ENCODE results near the gene SVEP1. TPM values are rescaled to one million over a fixed set of nuclear protein-coding genes. Genes with fewer than 3 reads are reported as not detected.
"Not testable (repeated sequence)": the region's sequence is repeated elsewhere in the genome, so short reads cannot be mapped to it uniquely, and the experiment has no call there.

Gene SVEP1
- total RNA-seq, 2 donors from 2014 or later, result 0.11 to 0.13 TPM

DNA sequence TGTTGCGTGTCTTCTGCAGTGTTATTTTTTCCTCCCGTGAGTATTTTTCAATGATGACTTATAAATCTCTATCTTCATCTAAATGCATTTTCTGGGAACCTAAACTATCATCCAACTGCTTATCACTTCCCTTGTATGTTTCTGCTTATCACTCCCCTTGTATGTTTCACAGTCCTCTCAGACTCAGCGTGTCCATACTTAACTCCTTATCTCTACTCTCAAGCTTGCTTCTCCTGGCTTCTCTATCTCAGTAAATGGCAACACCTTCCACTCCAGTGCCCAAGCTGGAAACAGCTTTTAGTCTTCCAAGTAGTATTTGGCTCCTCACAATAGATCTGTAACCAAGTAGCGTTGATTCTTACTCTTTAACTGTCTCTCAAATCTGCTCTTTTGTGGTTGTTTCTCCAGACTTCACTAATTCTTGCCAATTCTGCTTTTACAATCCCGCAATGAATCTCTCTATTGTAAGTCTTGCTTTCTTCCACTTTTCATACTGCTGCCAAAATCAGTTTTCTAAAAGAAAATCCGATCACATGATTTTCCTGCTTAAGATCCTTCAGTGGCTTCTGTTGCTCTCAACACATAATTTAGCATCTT is 208.0 kb downstream of the SVEP1 start:
- Mint-ChIP-seq H3K9me3 (no peaks in the 10 kb centered on the region), H3K4me1 (no peaks in the 10 kb centered on the region), H3K27ac (no peak overlapping the region), H3K36me3 (ENCODE audit: low read depth) (no peaks in the 10 kb centered on the region), H3K27me3 (no peaks in the 10 kb centered on the region), H3K4me3 (no peak overlapping the region)
- ATAC-seq (replicated peaks), result no peak

DNA sequence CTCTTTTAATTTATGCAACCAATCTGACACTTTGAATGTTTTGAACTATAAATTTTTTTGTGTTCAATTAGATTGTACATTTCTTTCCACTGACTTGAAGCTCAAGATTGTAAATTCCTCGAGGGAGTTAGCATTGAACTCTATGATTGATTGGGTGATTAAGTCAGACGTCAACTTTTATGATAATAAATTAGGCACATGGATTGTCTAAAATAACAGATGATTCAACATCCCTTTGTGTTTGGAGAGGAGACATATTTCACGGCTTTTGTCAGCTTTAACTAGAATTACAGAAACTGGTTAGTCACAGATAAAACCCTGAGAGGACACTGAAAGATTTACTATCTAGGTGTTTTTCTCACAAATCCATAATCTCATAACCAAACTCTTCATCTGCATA is 209.2 kb downstream of the SVEP1 start:
- H3K9me3 Mint-ChIP-seq, result no peaks in the 10 kb centered on the region
- H3K36me3 Mint-ChIP-seq (ENCODE audit: low read depth), result no peaks in the 10 kb centered on the region

DNA sequence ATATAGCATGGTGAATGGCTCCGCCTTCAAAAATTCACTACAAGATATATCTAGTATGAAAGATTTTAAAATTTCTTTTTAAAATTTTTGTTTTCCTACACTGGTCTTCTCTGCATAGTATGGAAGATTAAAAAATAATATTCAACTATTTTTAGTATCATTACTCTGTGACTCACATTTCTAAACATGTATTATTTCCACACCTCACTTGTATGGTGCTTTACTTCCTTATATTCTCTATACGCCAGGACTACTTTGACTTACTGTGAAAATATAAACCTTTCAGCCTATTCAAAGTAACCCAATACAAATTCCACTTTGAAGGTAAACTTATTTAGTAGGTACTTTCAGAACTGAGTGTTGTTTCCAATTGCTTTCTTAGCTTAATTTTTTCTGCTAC is 215.1 kb downstream of the SVEP1 start:
- ATAC-seq (replicated peaks), result no peak
- Mint-ChIP-seq H3K27ac (no peak overlapping the region), H3K36me3 (ENCODE audit: low read depth) (no peaks in the 10 kb centered on the region), H3K4me3 (no peak overlapping the region), H3K4me1 (no peaks in the 10 kb centered on the region), H3K9me3 (no peaks in the 10 kb centered on the region), H3K27me3 (peaks cover 11% of the 10 kb centered on the region)

More for the DNA sequence above, 209.2 kb downstream of the SVEP1 start:
- peaks cover under 1% of the 10 kb centered on the region for H3K27me3 Mint-ChIP-seq
- no peaks in the 10 kb centered on the region for H3K4me1 Mint-ChIP-seq
- no peak overlapping the region for H3K4me3 Mint-ChIP-seq
- ATAC-seq (replicated peaks), result no peak
- H3K27ac Mint-ChIP-seq, result no peak overlapping the region

DNA sequence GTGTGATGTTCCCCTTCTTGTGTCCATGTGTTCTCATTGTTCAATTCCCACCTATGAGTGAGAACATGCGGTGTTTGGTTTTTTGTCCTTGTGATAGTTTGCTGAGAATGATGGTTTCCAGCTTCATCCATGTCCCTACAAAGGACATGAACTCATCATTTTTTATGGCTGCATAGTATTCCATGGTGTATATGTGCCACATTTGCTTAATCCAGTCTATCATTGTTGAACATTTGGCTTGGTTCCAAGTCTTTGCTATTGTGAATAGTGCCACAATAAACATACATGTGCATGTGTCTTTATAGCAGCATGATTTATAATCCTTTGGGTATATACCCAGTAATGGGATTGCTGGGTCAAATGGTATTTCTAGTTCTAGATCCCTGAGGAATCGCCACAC is 220.5 kb downstream of the SVEP1 start:
- not testable (repeated sequence) for H3K9me3 Mint-ChIP-seq; H3K27me3 Mint-ChIP-seq; H3K36me3 Mint-ChIP-seq (ENCODE audit: low read depth); H3K4me1 Mint-ChIP-seq; ATAC-seq (replicated peaks); H3K27ac Mint-ChIP-seq; H3K4me3 Mint-ChIP-seq

DNA sequence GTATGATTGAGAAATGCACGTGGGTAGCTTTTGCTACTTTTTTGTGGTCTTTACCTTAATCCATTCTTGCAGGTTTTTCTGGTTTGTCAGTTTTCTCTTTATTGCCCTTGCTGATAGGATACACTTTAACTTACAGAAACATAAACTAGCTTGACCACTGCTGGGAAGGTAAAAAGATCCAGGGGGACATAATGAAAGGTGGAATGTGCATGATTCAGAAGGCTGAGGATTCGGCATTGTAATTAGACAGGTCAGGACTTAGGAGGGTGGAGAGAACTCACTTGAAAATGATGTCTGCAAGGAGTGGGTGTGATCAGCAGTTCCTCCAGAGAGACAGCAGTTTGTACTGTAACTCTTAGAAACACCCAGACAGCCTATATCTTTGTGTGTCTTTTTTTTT is 222.0 kb downstream of the SVEP1 start:
- Mint-ChIP-seq H3K27me3 (peaks cover 3% of the 10 kb centered on the region), H3K36me3 (ENCODE audit: low read depth) (no peaks in the 10 kb centered on the region), H3K27ac (no peak overlapping the region), H3K4me3 (no peak overlapping the region), H3K9me3 (no peaks in the 10 kb centered on the region), H3K4me1 (peaks cover 3% of the 10 kb centered on the region)
- no peak for ATAC-seq (replicated peaks)

DNA sequence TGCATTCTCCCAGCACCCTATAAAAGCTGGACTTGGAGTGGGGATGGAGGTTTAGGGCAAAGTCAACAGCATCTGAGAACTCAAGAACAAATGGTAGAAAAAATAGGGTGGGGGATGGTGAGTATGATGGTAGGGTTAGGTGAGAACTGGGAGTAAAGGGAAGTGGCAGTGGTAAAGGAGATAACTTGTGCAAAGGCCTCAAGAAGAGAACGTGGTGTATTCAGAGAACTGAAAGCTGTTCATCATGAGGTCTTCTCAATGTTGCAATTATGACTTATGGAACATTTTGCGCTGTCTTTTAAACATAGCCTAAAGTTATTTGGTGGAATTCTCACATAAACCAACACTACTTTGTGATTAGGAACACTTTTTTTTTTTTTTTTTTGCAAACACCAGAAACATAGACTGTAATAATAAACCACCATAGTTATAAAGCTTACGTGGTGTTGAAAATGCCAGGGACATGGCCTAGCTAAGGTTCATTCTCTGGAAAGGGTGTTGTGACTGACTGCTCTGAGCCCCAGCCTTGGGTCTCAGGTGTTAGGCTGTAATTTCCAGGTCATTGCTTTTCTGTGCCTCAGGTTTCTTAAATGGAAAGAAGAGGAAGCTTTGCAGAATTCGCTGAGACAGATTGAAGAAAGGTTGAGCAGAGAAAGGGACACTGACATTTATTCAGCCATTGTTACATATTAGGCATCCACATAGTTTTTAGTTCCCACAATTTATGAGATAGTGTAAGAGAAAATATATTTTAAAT is 222.7 kb downstream of the SVEP1 start:
- H3K27me3 Mint-ChIP-seq, result peaks cover 3% of the 10 kb centered on the region
- no peak overlapping the region for H3K27ac Mint-ChIP-seq
- no peak for ATAC-seq (replicated peaks)
- no peaks in the 10 kb centered on the region for H3K9me3 Mint-ChIP-seq
- no peaks in the 10 kb centered on the region for H3K36me3 Mint-ChIP-seq (ENCODE audit: low read depth)
- H3K4me3 Mint-ChIP-seq, result no peak overlapping the region
- peaks cover 3% of the 10 kb centered on the region for H3K4me1 Mint-ChIP-seq

DNA sequence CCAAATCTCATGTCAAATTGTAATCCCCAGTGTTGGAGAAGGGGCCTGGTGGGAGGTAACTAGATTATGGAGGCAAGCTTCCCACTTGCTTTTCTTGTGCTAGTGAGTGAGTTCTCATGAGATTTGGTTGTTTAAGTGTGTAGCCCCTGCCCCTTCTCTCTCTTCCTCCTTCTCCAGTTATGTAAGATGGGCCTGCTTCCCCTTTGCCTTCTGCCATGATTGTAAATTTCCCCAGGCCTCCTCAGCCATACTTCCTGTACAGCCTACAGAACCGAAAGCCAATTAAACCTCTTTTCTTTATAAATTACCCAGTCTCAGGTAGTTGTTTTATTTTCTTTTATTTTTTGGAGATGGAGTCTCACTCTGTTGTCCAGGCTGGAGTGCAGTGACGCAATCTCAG is 223.6 kb downstream of the SVEP1 start:
- no peak overlapping the region for H3K4me3 Mint-ChIP-seq
- H3K27ac Mint-ChIP-seq, result no peak overlapping the region
- peaks cover 2% of the 10 kb centered on the region for H3K27me3 Mint-ChIP-seq
- ATAC-seq (replicated peaks), result no peak
- H3K4me1 Mint-ChIP-seq, result peaks cover 7% of the 10 kb centered on the region
- no peaks in the 10 kb centered on the region for H3K36me3 Mint-ChIP-seq (ENCODE audit: low read depth)
- no peaks in the 10 kb centered on the region for H3K9me3 Mint-ChIP-seq

DNA sequence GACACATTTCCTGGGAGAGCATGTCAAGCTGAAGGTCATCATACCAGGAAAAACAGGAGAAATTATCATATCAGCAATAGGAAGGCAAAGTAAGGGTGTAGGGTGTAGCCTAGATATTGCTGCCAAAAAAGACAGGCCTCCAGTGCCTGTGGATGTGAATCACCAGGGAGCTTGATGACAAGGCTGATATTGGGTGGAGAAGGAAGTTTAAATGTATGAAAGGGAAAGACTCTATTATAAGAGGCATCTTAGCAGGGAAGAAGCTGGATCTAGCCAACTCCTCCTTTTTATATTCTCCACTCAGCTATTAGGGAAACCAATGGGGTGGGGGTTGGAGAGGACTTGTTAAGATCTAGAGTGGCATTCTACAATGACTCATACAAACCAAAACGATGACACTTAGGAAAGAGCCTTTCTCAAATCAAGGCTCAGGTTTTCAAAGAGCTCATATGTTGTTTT is 228.5 kb downstream of the SVEP1 start:
- Mint-ChIP-seq H3K4me1 (peaks cover 8% of the 10 kb centered on the region), H3K36me3 (ENCODE audit: low read depth) (no peaks in the 10 kb centered on the region), H3K4me3 (no peak overlapping the region), H3K27ac (no peak overlapping the region), H3K27me3 (peaks cover 5% of the 10 kb centered on the region), H3K9me3 (no peaks in the 10 kb centered on the region)
- ATAC-seq (replicated peaks), result peak; percentile 80

DNA sequence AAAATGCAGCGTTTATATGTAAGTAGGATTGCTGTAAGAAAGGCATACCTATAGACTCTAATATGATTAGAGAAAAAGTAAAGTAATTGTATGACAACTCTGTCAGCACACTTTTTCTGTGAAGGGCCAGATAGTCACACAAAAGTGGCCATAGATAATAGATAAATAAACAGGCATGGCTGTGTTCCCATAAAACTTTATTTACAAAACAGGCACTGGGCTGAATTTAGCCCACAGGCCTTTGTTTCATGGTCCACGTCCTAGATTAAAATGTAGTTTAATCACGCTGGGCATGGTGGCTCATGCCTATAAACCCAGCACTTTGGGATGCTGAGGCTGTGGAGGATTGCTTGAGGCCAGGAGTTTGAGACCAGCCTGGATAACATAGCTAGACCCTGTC is 233.2 kb downstream of the SVEP1 start:
- no peak overlapping the region for H3K4me3 Mint-ChIP-seq
- H3K27ac Mint-ChIP-seq, result no peak overlapping the region
- no peaks in the 10 kb centered on the region for H3K9me3 Mint-ChIP-seq
- no peak for ATAC-seq (replicated peaks)
- H3K27me3 Mint-ChIP-seq, result peaks cover 7% of the 10 kb centered on the region
- H3K36me3 Mint-ChIP-seq (ENCODE audit: low read depth), result no peaks in the 10 kb centered on the region
- H3K4me1 Mint-ChIP-seq, result peaks cover 5% of the 10 kb centered on the region

DNA sequence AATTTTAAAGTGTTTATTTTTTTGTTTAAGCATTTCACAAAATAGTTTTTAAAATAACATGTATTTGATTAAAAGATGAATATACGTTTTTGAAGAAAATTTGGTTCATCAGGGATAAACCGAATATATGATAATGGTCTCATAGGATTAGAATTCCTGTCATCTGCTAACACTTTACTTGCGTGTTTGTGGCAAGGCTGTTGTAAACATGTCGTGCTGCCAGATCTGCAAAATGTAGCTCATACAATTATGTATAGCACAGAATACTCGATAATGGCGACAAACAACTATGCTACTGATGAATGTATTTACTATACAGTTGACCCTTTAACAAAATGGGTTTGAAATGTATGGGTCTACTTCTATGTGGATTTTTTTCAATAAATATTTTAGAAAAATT is 234.7 kb downstream of the SVEP1 start:
- H3K27ac Mint-ChIP-seq, result no peak overlapping the region
- ATAC-seq (replicated peaks), result no peak
- no peaks in the 10 kb centered on the region for H3K9me3 Mint-ChIP-seq
- no peaks in the 10 kb centered on the region for H3K4me1 Mint-ChIP-seq
- peaks cover 2% of the 10 kb centered on the region for H3K27me3 Mint-ChIP-seq
- H3K4me3 Mint-ChIP-seq, result no peak overlapping the region
- H3K36me3 Mint-ChIP-seq (ENCODE audit: low read depth), result no peaks in the 10 kb centered on the region

DNA sequence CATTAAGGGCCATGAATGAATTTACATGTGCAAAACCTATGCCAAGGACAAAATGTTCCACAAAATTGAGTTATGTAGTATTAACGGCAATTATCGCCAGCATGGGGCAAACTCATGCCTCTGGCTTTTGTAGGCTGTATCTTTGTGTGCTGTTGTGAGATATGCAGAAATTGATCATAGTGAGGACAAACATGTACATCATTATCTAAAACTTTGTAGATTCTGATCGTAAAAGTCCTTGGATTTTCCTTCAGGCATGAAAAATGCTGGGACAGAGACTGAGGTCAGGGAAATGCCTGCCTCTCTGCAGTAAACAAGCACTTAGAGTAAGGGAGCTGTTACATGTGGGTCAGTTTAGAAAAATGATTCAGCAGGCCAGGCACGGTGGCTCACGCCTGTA is 236.0 kb downstream of the SVEP1 start:
- Mint-ChIP-seq H3K27ac (no peak overlapping the region), H3K36me3 (ENCODE audit: low read depth) (no peaks in the 10 kb centered on the region), H3K4me3 (no peak overlapping the region), H3K9me3 (no peaks in the 10 kb centered on the region), H3K27me3 (peaks cover 2% of the 10 kb centered on the region), H3K4me1 (no peaks in the 10 kb centered on the region)
- ATAC-seq (replicated peaks), result no peak

DNA sequence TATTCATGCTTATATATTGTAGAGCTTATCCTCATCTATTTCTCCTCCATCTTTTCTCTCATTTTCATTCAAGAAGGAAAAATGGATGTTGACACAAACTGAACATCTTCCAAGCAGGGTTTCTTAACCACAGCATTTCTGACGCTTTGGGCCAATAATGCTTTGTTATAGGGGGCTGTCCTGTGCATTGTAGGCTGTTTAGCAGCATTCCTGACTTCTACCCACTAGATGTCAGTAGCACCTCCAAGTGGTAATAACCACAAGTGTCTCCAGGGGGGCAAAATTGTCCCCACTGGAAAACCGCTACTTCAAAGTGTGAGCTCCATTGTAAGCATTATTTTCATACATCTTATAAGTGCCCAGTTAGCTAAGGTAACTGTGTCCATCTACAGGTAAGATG is 239.2 kb downstream of the SVEP1 start:
- H3K27ac Mint-ChIP-seq, result no peak overlapping the region
- H3K9me3 Mint-ChIP-seq, result no peaks in the 10 kb centered on the region
- ATAC-seq (replicated peaks), result no peak
- H3K4me1 Mint-ChIP-seq, result no peaks in the 10 kb centered on the region
- H3K4me3 Mint-ChIP-seq, result no peak overlapping the region
- peaks cover 2% of the 10 kb centered on the region for H3K27me3 Mint-ChIP-seq
- H3K36me3 Mint-ChIP-seq (ENCODE audit: low read depth), result no peaks in the 10 kb centered on the region

DNA sequence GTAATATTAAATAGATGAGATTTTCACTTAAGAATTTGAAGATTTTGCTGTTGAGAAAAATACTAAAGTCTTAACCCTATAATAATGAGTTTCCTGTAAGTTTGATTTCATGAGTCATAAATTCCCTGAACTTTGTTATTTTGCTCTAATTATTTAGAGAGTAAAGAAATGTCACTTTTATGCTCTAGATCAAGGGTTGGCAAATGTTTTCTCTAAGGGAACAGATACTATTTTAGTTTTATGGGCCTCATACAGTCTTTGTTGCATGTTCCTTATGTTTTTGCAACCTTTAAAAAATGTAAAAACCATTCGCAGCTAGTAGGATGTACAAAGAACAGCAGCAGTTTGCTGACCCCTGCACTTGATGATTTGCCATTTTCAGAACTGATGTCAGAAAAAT is 241.4 kb downstream of the SVEP1 start:
- Mint-ChIP-seq H3K27me3 (peaks cover 5% of the 10 kb centered on the region), H3K9me3 (no peaks in the 10 kb centered on the region), H3K4me1 (no peaks in the 10 kb centered on the region), H3K36me3 (ENCODE audit: low read depth) (no peaks in the 10 kb centered on the region), H3K4me3 (no peak overlapping the region), H3K27ac (no peak overlapping the region)
- ATAC-seq (replicated peaks), result no peak

DNA sequence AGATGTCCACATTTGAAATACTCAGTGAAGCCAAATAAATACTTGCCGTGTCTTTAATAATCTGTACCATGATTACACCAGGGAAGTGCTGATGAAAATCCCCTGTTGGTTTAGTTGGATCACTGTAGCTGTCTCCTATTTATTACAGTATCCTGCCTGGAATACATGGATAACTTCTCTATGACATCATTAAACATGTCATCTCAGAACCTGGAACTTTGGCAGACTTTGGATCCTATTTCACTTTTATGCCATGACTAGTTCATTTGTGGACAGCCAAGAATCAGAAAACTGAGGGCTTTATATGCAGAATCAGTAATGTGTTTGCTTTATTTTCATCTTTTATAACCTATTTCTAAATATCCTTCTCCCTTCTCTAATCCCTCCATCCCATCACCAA is 241.8 kb downstream of the SVEP1 start, which contains the start of gene TXNDC8:
Gene TXNDC8, minus strand, starts transcription at position 137 of the 400 bp plus-strand sequence.
- no peaks in the 10 kb centered on the region for H3K4me1 Mint-ChIP-seq
- H3K27me3 Mint-ChIP-seq, result peaks cover 4% of the 10 kb centered on the region
- no peaks in the 10 kb centered on the region for H3K9me3 Mint-ChIP-seq
- no peak within 1 kb of the TSS for H3K4me3 Mint-ChIP-seq
- H3K36me3 Mint-ChIP-seq (ENCODE audit: low read depth), result no peaks in the 10 kb centered on the region
- H3K27ac Mint-ChIP-seq, result no peak within 1 kb of the TSS
- no peak for ATAC-seq (replicated peaks)

DNA sequence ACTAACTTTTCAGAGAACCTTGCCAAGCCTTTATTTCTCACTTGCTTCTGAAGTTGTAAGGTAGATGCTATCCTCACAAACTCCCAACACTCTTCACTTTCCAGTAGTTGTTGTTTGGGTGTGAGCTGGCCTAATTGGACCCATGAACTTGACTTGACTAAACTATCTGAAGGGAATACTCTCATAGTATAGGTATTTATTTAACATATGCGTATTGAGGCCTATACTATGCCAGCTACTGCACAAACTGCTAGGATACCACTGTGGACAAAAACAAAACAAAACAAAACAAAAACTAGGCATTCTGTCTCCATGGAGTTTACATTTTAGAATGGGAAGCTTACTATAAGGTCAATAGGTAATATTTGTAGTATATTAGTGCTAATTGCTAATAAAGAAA is 243.2 kb downstream of the SVEP1 start:
- Mint-ChIP-seq H3K36me3 (ENCODE audit: low read depth) (no peaks in the 10 kb centered on the region), H3K4me1 (no peaks in the 10 kb centered on the region), H3K27me3 (peaks cover 4% of the 10 kb centered on the region), H3K27ac (no peak overlapping the region), H3K9me3 (no peaks in the 10 kb centered on the region), H3K4me3 (no peak overlapping the region)
- no peak for ATAC-seq (replicated peaks)
